Measurements from ENCODE around the gene HSD11B1L. TPM values are rescaled to one million over a fixed set of nuclear protein-coding genes. Genes with fewer than 3 reads are reported as not detected.
"Not testable (repeated sequence)": the region's sequence is repeated elsewhere in the genome, so short reads cannot be mapped to it uniquely, and the experiment has no call there.

Gene HSD11B1L
- polyA plus RNA-seq, 12 donors = 2.9 to 6.9 (median 4.9) TPM; not detected in 2

DNA sequence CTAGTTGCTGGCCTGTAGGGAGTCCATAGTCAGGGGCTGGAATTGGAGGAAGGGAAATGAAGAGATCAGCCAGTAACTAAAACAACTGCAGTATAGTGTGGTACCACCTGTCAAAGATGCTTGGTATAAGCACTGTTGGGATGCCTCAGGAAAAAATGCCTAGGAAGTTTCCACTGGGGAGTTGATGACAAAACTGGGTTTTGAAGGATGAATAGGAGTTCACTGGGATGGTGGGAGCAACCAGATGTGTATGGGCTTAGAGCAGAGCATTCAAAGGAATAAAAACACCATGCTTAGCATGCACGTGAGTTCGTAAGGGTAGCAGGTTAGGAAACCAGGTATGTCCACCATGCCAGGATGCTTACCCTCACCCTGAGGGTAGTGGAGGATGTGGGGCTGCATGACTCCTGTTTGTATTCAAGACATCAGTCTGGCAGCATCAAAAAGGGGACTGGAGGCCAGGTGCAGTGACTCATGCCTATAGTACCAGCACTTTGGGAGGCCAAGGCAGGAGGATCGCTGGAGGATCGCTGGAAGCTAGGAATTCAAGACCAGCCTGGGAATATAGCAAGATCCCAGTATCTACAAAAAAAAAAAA lies 46.7 kb downstream of the HSD11B1L start:
- no peak for DNase-seq

GRCh38 chr19:5733172-5733571 lies 52.3 kb downstream of the HSD11B1L start:
- DNase-seq = not testable (repeated sequence)

Other genes starting within 250 kb of the HSD11B1L start
- not detected for gene ZNRF4, start 225.6 kb upstream of the HSD11B1L start, polyA plus RNA-seq (ENCODE audit: insufficient read length in 12 of 12)
- gene TINCR, start 113.1 kb upstream of the HSD11B1L start, polyA plus RNA-seq (ENCODE audit: insufficient read length in 12 of 12) = 1 to 10 TPM in 4 of 12 donors, under 1 TPM in 6, not detected in 2; 0.22 to 8.7 (median 0.71) TPM
- gene SAFB2, start 58.3 kb upstream of the HSD11B1L start, polyA plus RNA-seq (ENCODE audit: insufficient read length in 12 of 12) = 10 to 100 TPM in 11 of 12 donors, not detected in 1; 32.9 to 72.7 (median 45.3) TPM
- gene SAFB, start 57.9 kb upstream of the HSD11B1L start, polyA plus RNA-seq (ENCODE audit: insufficient read length in 12 of 12) = 100 to 1,000 TPM in 3 of 12 donors, 10 to 100 TPM in 8, not detected in 1; 79.8 to 122 (median 90.3) TPM
- gene MICOS13, start 511 bp upstream of the HSD11B1L start, polyA plus RNA-seq (ENCODE audit: insufficient read length in 12 of 12) = 100 to 1,000 TPM in 2 of 12 donors, 10 to 100 TPM in 9, not detected in 1; 58.2 to 116 (median 68.2) TPM
- 1,000 to 10,000 TPM in 11 of 12 donors, 100 to 1,000 TPM in 1; 913 to 2,217 (median 1,062) TPM for gene RPL36, start 9.3 kb downstream of the HSD11B1L start, polyA plus RNA-seq (ENCODE audit: insufficient read length in 12 of 12)
- 10 to 100 TPM in 11 of 12 donors, not detected in 1; 35.6 to 60.1 (median 42.4) TPM for gene LONP1, start 39.1 kb downstream of the HSD11B1L start, polyA plus RNA-seq (ENCODE audit: insufficient read length in 12 of 12)
- under 1 TPM in 1 of 12 donors, not detected in 11; 0.20 TPM for gene CATSPERD, start 39.6 kb downstream of the HSD11B1L start, polyA plus RNA-seq (ENCODE audit: insufficient read length in 12 of 12)
- 1 to 10 TPM in 8 of 12 donors, under 1 TPM in 2, not detected in 2; 0.62 to 4.4 (median 1.2) TPM for gene PRR22, start 103.7 kb downstream of the HSD11B1L start, polyA plus RNA-seq (ENCODE audit: insufficient read length in 12 of 12)
- gene DUS3L, start 110.1 kb downstream of the HSD11B1L start, polyA plus RNA-seq (ENCODE audit: insufficient read length in 12 of 12) = 10 to 100 TPM in 11 of 12 donors, not detected in 1; 13.3 to 29.3 (median 17.7) TPM
- gene NRTN, start 124.0 kb downstream of the HSD11B1L start, polyA plus RNA-seq (ENCODE audit: insufficient read length in 12 of 12) = 1 to 10 TPM in 2 of 12 donors, under 1 TPM in 7, not detected in 3; 0.14 to 4.2 (median 0.33) TPM
- under 1 TPM in 3 of 12 donors, not detected in 9; 0.15 to 0.40 (median 0.16) TPM for gene FUT6, start 158.7 kb downstream of the HSD11B1L start, polyA plus RNA-seq (ENCODE audit: insufficient read length in 12 of 12)
- gene FUT3, start 170.4 kb downstream of the HSD11B1L start, polyA plus RNA-seq (ENCODE audit: insufficient read length in 12 of 12) = 1 to 10 TPM in 1 of 12 donors, under 1 TPM in 5, not detected in 6; 0.15 to 1.4 (median 0.42) TPM
- gene FUT5, start 189.5 kb downstream of the HSD11B1L start, polyA plus RNA-seq (ENCODE audit: insufficient read length in 12 of 12) = under 1 TPM in 2 of 12 donors, not detected in 10; 0.11 to 0.21 TPM
- gene NDUFA11, start 222.8 kb downstream of the HSD11B1L start, polyA plus RNA-seq (ENCODE audit: insufficient read length in 12 of 12) = 100 to 1,000 TPM in 11 of 12 donors, not detected in 1; 138 to 197 (median 162) TPM
- 1 to 10 TPM in 11 of 12 donors, not detected in 1; 2.1 to 6.3 (median 4.0) TPM for gene VMAC, start 223.8 kb downstream of the HSD11B1L start, polyA plus RNA-seq (ENCODE audit: insufficient read length in 12 of 12)
- 1 to 10 TPM in 11 of 12 donors, not detected in 1; 2.6 to 9.3 (median 4.8) TPM for gene CAPS, start 233.2 kb downstream of the HSD11B1L start, polyA plus RNA-seq (ENCODE audit: insufficient read length in 12 of 12)

Data from muscle of arm (tissue), 12 donors.